Activated naive CD4-positive, alpha-beta T cell treated with anti-CD3 and anti-CD28 coated beads for 36 hours (primary cell): Measurements from ENCODE around the gene TNF. TPM values are rescaled to one million over a fixed set of nuclear protein-coding genes. Genes with fewer than 3 reads are reported as not detected.

Source experiments
- CTCF ChIA-PET: fragments of 350-600 bp; sonication (Branson Sonifier 250); formaldehyde crosslinking; loops from one replicate; lab custom pipeline; 2021; ENCODE audit warnings: antibody characterized with exemption; lab: Charles Lee
- DNase-seq: peaks from one replicate; pipeline ENCODE4 v3.0.0-alpha.2; 2020
- H3K27ac Mint-ChIP-seq: one replicate; pipeline ENCODE4 v1.8.0; 2021; ENCODE audit warnings: mild to moderate bottlenecking, mixed read lengths
- H3K27me3 Mint-ChIP-seq: one replicate; pipeline ENCODE4 v1.8.0; 2021; ENCODE audit warnings: low read depth, mixed read lengths
- H3K36me3 Mint-ChIP-seq: one replicate; pipeline ENCODE4 v1.8.0; 2021; ENCODE audit warnings: low read depth, mixed read lengths
- H3K4me1 Mint-ChIP-seq: one replicate; pipeline ENCODE4 v1.8.0; 2021; ENCODE audit warnings: low read depth, mixed read lengths
- H3K4me3 Mint-ChIP-seq: one replicate; pipeline ENCODE4 v1.8.0; 2021; ENCODE audit warnings: mild to moderate bottlenecking, moderate library complexity, mixed read lengths
- H3K9me3 Mint-ChIP-seq: one replicate; pipeline ENCODE4 v1.8.0; 2021; ENCODE audit warnings: mixed read lengths
- intact Hi-C: fragments of 100-400 bp; cut with micrococcal nuclease; formaldehyde crosslinking; loops from one replicate; pipeline ENCODE4 v1.15.1; 2023
- total RNA-seq, 2 experiments: library from RNA; stranded (reverse); gene quantifications; one replicate each; pipeline ENCODE4 v1.2.3, GENCODE V29; 2021

The TNF gene
- total RNA-seq, 2 experiments from 2014 or later, result 31.6 to 33.2 TPM

DNA sequence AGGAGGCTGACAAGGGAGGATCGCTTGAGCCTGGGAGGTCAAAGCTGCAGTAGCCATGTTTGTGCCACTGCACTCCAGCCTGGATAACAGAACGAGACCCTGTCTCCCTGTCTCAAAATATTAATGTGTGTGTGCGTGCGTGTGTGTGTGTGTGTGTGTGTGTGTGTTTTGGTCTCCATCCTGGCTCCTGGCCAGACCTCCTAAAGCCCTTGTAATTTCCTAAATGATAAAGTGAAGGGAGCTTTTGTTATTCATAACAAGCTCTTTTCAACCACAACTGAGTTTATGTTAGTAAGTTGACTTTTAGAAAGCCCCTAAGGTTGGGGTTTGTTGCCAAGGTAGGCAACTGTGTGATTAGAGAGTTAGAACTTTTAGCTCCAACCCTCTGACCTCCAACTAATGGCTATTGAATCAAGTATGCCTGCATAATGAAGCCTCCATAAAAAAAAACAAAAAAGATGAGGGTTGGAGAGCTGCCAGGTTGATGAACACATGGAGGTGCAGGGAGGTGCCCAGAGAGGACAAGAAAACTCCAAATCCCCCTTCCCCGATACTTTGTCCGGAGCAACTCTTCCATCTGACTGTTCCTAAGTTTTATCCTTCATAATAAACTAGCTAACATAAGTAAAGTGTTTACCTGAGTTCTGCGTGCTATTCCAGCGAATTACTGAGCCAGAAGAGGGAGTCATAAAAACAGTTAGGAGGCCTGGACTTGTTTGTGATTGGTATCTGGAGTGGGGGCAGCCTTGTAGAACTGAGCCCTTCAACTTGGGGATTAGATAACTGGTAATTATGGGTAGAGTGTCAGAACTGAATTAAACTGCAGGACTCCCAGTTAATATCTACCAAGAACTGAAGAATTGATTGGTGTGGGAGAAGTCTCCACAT, 34.4 kb downstream of the TNF start:
- intact Hi-C loops, result no loop called here

DNA sequence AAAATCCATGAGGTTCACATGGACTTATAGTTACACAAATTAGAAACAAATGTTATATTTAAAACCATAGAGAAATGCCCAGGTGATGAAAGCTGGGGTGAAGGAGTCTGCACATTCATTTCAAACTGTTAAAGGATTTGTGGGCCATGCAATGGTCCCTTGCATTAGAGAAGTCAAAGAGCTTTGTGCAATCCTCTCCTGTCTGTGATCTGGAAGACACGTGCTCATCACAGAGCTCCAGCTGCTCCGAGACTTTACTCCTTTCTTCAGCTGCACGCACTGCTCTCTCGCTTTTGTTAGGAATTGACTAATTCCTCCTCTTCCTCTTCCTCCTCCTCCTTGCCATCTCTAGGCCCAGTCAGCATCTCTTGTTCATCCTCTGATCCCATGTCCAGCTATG, 35.6 kb downstream of the TNF start:
- Mint-ChIP-seq H3K4me3 (no peak overlapping the region), H3K4me1 (peaks cover 17% of the 10 kb centered on the region), H3K27me3 (no peaks in the 10 kb centered on the region), H3K36me3 (no peaks in the 10 kb centered on the region), H3K27ac (no peak overlapping the region), H3K9me3 (no peaks in the 10 kb centered on the region)
- DNase-seq, result no peak
- intact Hi-C loops, result no loop called here
- CTCF ChIA-PET, result interaction anchor here (1.7 to 3.7 kb wide), 3 partner anchors 13 to 60 kb away, joined by 4 to 34 read pairs (median 10); no protein-coding TSS in a partner anchor

More for the DNA sequence above, 34.4 kb downstream of the TNF start:
- Mint-ChIP-seq H3K27ac (no peak overlapping the region), H3K9me3 (no peaks in the 10 kb centered on the region), H3K4me3 (no peak overlapping the region), H3K36me3 (no peaks in the 10 kb centered on the region), H3K27me3 (no peaks in the 10 kb centered on the region), H3K4me1 (peaks cover 5% of the 10 kb centered on the region)
- DNase-seq, result no peak
- CTCF ChIA-PET, result interaction anchor here (1.2 to 3.7 kb wide), 4 partner anchors 9 to 59 kb away, joined by 3 to 34 read pairs (median 7); no protein-coding TSS in a partner anchor

DNA sequence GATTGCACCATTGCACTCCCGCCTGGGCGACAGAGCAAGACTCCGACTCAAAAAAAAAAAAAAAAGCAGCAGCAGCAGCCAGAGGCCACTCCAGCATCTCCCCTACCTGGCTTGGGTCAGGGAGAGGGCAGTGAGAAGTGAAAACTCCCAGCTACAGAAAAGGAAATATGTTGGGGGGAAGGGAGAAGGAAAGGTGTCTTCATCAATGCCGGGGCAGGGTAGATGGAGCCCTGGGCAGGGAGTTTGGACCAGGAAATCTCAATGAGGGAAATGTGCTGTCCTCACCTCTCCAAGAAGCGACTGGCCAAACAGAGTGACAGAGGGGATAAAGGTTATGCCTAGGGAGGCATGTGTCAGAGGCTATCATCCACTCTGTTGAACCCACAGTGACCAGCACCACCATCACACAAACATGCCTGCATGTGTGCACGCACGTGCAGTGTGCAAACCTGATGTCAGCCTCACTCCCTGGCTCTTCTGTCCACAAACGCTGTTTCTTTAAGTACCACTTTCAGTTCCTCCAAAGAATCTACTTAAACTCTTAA, 38.8 kb downstream of the TNF start:
- no peak overlapping the region for H3K27ac Mint-ChIP-seq
- H3K27me3 Mint-ChIP-seq, result no peaks in the 10 kb centered on the region
- H3K9me3 Mint-ChIP-seq, result no peaks in the 10 kb centered on the region
- H3K4me3 Mint-ChIP-seq, result no peak overlapping the region
- no peak for DNase-seq
- peaks cover 38% of the 10 kb centered on the region for H3K4me1 Mint-ChIP-seq
- CTCF ChIA-PET, result interaction anchor here (1.7 to 6.4 kb wide), 2 partner anchors 16 to 63 kb away, joined by 8 to 41 read pairs; no protein-coding TSS in a partner anchor
- intact Hi-C loops, result no loop called here
- H3K36me3 Mint-ChIP-seq, result peaks cover 14% of the 10 kb centered on the region

- CTCF ChIA-PET, result interaction anchor here (6.4 kb wide), 1 partner anchor 17 kb away, joined by 41 read pairs; no protein-coding TSS in a partner anchor
- H3K9me3 Mint-ChIP-seq, result no peaks in the 10 kb centered on the region
- no peaks in the 10 kb centered on the region for H3K27me3 Mint-ChIP-seq
- peaks cover 16% of the 10 kb centered on the region for H3K36me3 Mint-ChIP-seq
- H3K4me3 Mint-ChIP-seq, result peak within 1 kb of the TSS; percentile 77
- H3K27ac Mint-ChIP-seq, result peak within 1 kb of the TSS; percentile 91
- DNase-seq, result no peak
- H3K4me1 Mint-ChIP-seq, result peaks cover 43% of the 10 kb centered on the region
- intact Hi-C loops, result no loop called here
These were observed 39.6 kb downstream of the TNF start, which contains the start of gene AIF1 for GRCh38 chr6:31614684-31615578. Gene AIF1 (plus strand): TSS chr6:31615234. CDS start chr6:31615330, 96 bp downstream.

DNA sequence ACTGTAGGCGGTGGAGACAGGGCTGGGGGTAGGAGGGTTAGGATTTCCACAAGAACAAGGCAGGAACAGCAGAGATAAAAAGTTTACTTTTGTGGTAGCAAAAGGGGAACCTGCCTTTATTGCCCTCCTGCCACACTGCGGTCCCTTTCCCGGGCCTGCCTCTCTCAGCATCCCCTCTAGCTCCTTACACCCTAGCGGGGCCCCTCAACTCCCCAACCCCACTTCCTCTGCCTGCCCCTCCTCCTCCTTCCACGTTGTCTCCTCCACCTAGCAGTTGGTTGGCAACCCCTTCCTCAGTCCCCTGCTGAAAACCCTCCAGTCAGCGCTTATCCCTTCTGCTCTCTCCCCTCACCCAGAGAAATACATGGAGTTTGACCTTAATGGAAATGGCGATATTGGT, 40.4 kb downstream of the TNF start:
- Mint-ChIP-seq H3K9me3 (no peaks in the 10 kb centered on the region), H3K27me3 (no peaks in the 10 kb centered on the region), H3K4me1 (peaks cover 43% of the 10 kb centered on the region), H3K36me3 (peaks cover 16% of the 10 kb centered on the region), H3K27ac (peak overlapping the region; percentile 91), H3K4me3 (peak overlapping the region; percentile 77)
- intact Hi-C loops, result no loop called here
- CTCF ChIA-PET, result interaction anchor here (1.2 to 6.4 kb wide), 4 partner anchors 18 to 75 kb away, joined by 3 to 41 read pairs (median 4); partner anchors contain the start of genes ATP6V1G2 and DDX39B
- peak; percentile 74 for DNase-seq

GRCh38 chr6:31617010-31617409, 41.6 kb downstream of the TNF start:
- no peaks in the 10 kb centered on the region for H3K27me3 Mint-ChIP-seq
- CTCF ChIA-PET, result interaction anchor here (1.2 to 6.4 kb wide), 5 partner anchors 19 to 76 kb away, joined by 3 to 41 read pairs (median 4); partner anchors contain the start of genes ATP6V1G2 and DDX39B
- peaks cover 49% of the 10 kb centered on the region for H3K4me1 Mint-ChIP-seq
- intact Hi-C loops, result no loop called here
- no peak for DNase-seq
- peak overlapping the region; percentile 91 for H3K27ac Mint-ChIP-seq
- H3K4me3 Mint-ChIP-seq, result peak overlapping the region; percentile 77
- H3K36me3 Mint-ChIP-seq, result peaks cover 26% of the 10 kb centered on the region
- H3K9me3 Mint-ChIP-seq, result no peaks in the 10 kb centered on the region

- Mint-ChIP-seq H3K36me3 (peaks cover 50% of the 10 kb centered on the region), H3K27ac (peak overlapping the region; percentile 97), H3K4me1 (peaks cover 55% of the 10 kb centered on the region), H3K27me3 (no peaks in the 10 kb centered on the region), H3K9me3 (no peaks in the 10 kb centered on the region), H3K4me3 (peak overlapping the region; percentile 83)
- intact Hi-C loops, result loop anchor here (1.0 kb wide), 11 partner anchors 32 to 243 kb away; partner anchors contain the start of genes ABHD16A, BAG6 and NFKBIL1
- CTCF ChIA-PET, result interaction anchor here (0.6 kb wide), 2 partner anchors 11 to 395 kb away, joined by 3 to 6 read pairs; no protein-coding TSS in a partner anchor
- DNase-seq, result peak; percentile 99
These were observed 44.6 kb downstream of the TNF start for GRCh38 chr6:31619805-31620585.

DNA sequence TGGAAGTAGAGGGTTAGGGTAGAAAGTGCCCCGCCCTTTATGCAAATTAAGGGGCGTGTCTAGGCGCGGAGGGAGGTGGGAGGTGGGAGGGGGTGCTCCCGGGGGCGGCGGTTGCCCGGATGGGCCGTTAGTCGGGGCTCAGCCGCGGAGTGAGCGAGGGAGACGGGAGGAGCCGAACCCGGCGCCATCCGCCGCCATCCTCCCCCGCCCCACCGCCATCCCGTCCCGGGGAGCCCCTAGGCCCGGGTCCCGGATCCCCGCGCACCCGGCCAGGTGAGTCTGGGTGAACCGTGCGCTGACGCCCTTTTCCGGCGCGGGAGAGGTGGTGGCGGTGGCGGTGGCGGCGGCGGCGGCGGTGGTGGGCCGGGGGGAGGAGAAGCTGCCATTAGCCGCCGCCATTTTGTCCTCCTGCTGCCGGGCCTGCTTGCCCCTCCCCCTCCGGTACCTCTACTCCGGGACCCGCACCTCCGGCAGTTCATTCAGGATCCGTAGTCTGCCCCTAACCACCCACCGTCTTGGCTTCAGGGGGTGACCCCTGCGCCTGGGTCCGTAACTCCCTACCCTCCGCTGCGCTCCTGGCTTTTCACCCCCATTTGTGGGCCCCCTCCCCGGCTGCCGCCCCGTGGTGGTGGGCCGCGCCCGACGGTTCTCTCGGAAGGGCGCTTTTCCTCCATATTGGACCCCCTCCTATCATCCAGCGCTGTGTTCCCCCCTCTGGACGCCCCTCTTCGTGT, 45.4 kb downstream of the TNF start, which contains the start of gene PRRC2A:
PRRC2A (plus strand) TSS at position 130 of the 734 bp plus-strand sequence. CDS start 2,075 bp downstream, outside the sequence.
- CTCF ChIA-PET, result interaction anchor here (0.6 to 1.1 kb wide), 3 partner anchors 12 to 126 kb away, joined by 3 to 7 read pairs (median 4); no protein-coding TSS in a partner anchor
- DNase-seq, result peak; percentile 84

DNA sequence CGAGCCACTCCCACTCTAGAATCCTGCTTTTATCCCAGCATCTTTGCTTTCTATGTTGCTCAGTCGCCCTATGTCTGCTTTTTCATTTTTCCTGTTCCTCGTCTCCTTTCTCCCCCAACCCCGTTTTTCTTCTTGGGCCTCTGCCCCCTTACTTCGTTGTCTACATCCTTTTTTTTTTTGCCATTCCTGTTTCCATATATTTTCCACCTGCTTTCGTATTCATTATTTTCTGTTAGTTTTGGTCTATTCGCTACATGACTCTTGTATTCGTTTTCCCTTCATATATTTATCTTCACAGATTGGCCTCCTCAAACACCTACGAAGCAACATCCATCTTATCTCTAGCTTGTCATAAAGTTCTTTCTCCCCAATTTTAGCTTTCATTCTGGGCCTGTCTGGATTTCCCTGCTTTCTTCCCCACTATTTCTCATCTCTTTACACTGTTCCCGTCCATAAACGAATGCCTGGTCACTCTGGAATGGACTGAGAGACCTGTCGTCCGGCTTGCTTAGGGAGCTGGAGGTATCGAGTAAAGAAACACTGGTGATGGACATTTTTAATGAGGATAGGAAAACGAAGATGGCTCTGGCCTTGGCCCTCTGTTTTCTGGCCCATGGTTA, 46.1 kb downstream of the TNF start:
- no peak for DNase-seq
- peaks cover 46% of the 10 kb centered on the region for H3K4me1 Mint-ChIP-seq
- H3K27me3 Mint-ChIP-seq, result no peaks in the 10 kb centered on the region
- peak overlapping the region; percentile 97 for H3K27ac Mint-ChIP-seq
- no peaks in the 10 kb centered on the region for H3K9me3 Mint-ChIP-seq
- peaks cover 63% of the 10 kb centered on the region for H3K36me3 Mint-ChIP-seq
- CTCF ChIA-PET, result interaction anchor here (1.1 kb wide), 3 partner anchors 13 to 127 kb away, joined by 4 to 7 read pairs (median 4); no protein-coding TSS in a partner anchor
- intact Hi-C loops, result no loop called here
- peak overlapping the region; percentile 83 for H3K4me3 Mint-ChIP-seq

More for the DNA sequence above, 45.4 kb downstream of the TNF start, which contains the start of gene PRRC2A:
- Mint-ChIP-seq H3K4me1 (peaks cover 50% of the 10 kb centered on the region), H3K27me3 (no peaks in the 10 kb centered on the region), H3K27ac (peak within 1 kb of the TSS; percentile 97), H3K9me3 (no peaks in the 10 kb centered on the region), H3K4me3 (peak within 1 kb of the TSS; percentile 83), H3K36me3 (peaks cover 58% of the 10 kb centered on the region)
- intact Hi-C loops, result loop anchor here (1.0 kb wide), 11 partner anchors 32 to 243 kb away; partner anchors contain the start of genes ABHD16A, BAG6 and NFKBIL1

DNA sequence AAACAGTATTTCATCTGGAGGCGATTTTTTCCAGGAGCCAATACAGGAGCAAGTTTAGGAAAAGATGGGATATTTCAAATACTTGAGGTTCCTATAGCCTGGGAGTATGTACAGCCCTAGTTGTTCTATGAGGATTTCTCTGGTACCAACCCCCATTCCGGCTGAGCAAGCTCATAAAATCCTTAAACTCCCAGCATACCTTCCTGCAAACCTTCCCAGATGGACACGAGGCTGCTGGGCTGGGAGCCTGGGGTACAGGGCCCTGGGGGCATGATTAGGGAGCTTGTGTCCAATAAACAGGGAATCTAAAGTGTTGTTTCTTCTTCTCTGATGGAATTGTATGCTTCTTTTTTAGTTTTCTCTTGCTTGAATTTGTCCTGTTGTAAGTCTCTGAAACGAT, 46.6 kb downstream of the TNF start:
- Mint-ChIP-seq H3K36me3 (peaks cover 61% of the 10 kb centered on the region), H3K4me1 (peaks cover 40% of the 10 kb centered on the region), H3K9me3 (no peaks in the 10 kb centered on the region), H3K27me3 (no peaks in the 10 kb centered on the region), H3K27ac (peak overlapping the region; percentile 97), H3K4me3 (peak overlapping the region; percentile 83)
- CTCF ChIA-PET, result interaction anchor here (0.5 to 1.1 kb wide), 6 partner anchors 12 to 127 kb away, joined by 3 to 7 read pairs (median 4); partner anchors contain the start of gene ATP6V1G2
- intact Hi-C loops, result no loop called here
- DNase-seq, result no peak
